H9 (cell line): ENCODE results near the gene MPP2. TPM values are rescaled to one million over a fixed set of nuclear protein-coding genes. Genes with fewer than 3 reads are reported as not detected.

Experiments used
- DNase-seq: peaks from one replicate; pipeline ENCODE4 v3.0.0-alpha.2; 2017
- H2AFZ ChIP-seq: one replicate; pipeline ENCODE4 v1.6.1; 2013; ENCODE audit warnings: mild to moderate bottlenecking, low read length, control low read depth, moderate library complexity
- H2AK5ac ChIP-seq: 2 replicates; pipeline ENCODE4 v1.6.1; 2013; ENCODE audit warnings: low read length, control low read depth, mixed read lengths; ENCODE audit not compliant: insufficient read length
- H2BK120ac ChIP-seq: one replicate; pipeline ENCODE4 v1.6.1; 2013; ENCODE audit warnings: low read depth, mild to moderate bottlenecking, low read length, control low read depth, inconsistent platforms; ENCODE audit not compliant: poor library complexity, severe bottlenecking
- H2BK12ac ChIP-seq: 2 replicates; pipeline ENCODE4 v1.6.1; 2013; ENCODE audit warnings: low read length, control low read depth, mixed read lengths, low read depth; ENCODE audit not compliant: insufficient read length
- H2BK15ac ChIP-seq: 2 replicates; pipeline ENCODE4 v1.6.1; 2013; ENCODE audit warnings: low read depth, low read length, control low read depth
- H2BK20ac ChIP-seq: one replicate; pipeline ENCODE4 v1.6.1; 2013; ENCODE audit warnings: low read depth, mild to moderate bottlenecking, low read length, control low read depth, inconsistent platforms; ENCODE audit not compliant: poor library complexity, severe bottlenecking
- H2BK5ac ChIP-seq: 2 replicates; pipeline ENCODE4 v1.6.1; 2013; ENCODE audit warnings: low read length, control low read depth, mixed read lengths; ENCODE audit not compliant: insufficient read length
- H3K14ac ChIP-seq: 2 replicates; pipeline ENCODE4 v1.6.1; 2013; ENCODE audit warnings: low read length, control low read depth; ENCODE audit not compliant: insufficient read depth
- H3K18ac ChIP-seq: 2 replicates; pipeline ENCODE4 v1.6.1; 2013; ENCODE audit warnings: low read depth, mild to moderate bottlenecking, mixed read lengths, low read length, control low read depth; ENCODE audit not compliant: insufficient read length
- H3K23ac ChIP-seq: 2 replicates; pipeline ENCODE4 v1.6.1; 2013; ENCODE audit warnings: low read length, control low read depth, mixed read lengths, low read depth; ENCODE audit not compliant: insufficient read length
- H3K23me2 ChIP-seq: 2 replicates; pipeline ENCODE4 v1.6.1; 2013; ENCODE audit warnings: low read depth, mild to moderate bottlenecking, mixed read lengths, low read length, control low read depth; ENCODE audit not compliant: insufficient read length, poor library complexity, severe bottlenecking
- H3K27ac ChIP-seq: 2 replicates; pipeline ENCODE4 v1.5.1; 2013; ENCODE audit warnings: low read length, control low read depth, mixed read lengths, low read depth; ENCODE audit not compliant: insufficient read length
- H3K27me3 ChIP-seq: 2 replicates; pipeline ENCODE4 v1.6.1; 2013; ENCODE audit warnings: low read length, control low read depth, inconsistent platforms; ENCODE audit not compliant: insufficient read depth
- H3K4ac ChIP-seq: 2 replicates; pipeline ENCODE4 v1.6.1; 2013; ENCODE audit warnings: low read depth, mild to moderate bottlenecking, control low read depth, inconsistent platforms, low read length, moderate library complexity
- H3K4me1 ChIP-seq: 2 replicates; pipeline ENCODE4 v1.6.1; 2013; ENCODE audit warnings: low read length, control low read depth, inconsistent platforms; ENCODE audit not compliant: insufficient read depth
- H3K4me2 ChIP-seq: 2 replicates; pipeline ENCODE4 v1.6.1; 2013; ENCODE audit warnings: low read length, control low read depth, mixed read lengths; ENCODE audit not compliant: insufficient read length, insufficient read depth
- H3K56ac ChIP-seq: 2 replicates; pipeline ENCODE4 v1.6.1; 2013; ENCODE audit warnings: low read depth, mild to moderate bottlenecking, mixed read lengths, low read length, control low read depth; ENCODE audit not compliant: insufficient read length
- H3K79me1 ChIP-seq: 2 replicates; pipeline ENCODE4 v1.6.1; 2013; ENCODE audit warnings: low read depth, mild to moderate bottlenecking, moderate library complexity, low read length, control low read depth, inconsistent platforms; ENCODE audit not compliant: insufficient read depth, poor library complexity, severe bottlenecking
- H3K79me2 ChIP-seq: 2 replicates; pipeline ENCODE4 v1.6.1; 2013; ENCODE audit warnings: low read length, control low read depth, inconsistent platforms; ENCODE audit not compliant: insufficient read depth
- H3K9ac ChIP-seq: 2 replicates; pipeline ENCODE4 v1.6.1; 2013; ENCODE audit warnings: low read length, control low read depth, mixed read lengths; ENCODE audit not compliant: insufficient read length; ENCODE audit errors: extremely low read depth
- H3K9me3 ChIP-seq: one replicate; pipeline ENCODE4 v1.6.1; 2013; ENCODE audit warnings: low read depth, low read length, inconsistent platforms; ENCODE audit not compliant: control insufficient read depth
- H3T11ph ChIP-seq: one replicate; pipeline ENCODE4 v1.6.1; 2013; ENCODE audit warnings: mild to moderate bottlenecking, low read length, control low read depth, inconsistent platforms
- H4K20me1 ChIP-seq: one replicate; pipeline ENCODE4 v1.6.1; 2013; ENCODE audit not compliant: control insufficient read depth, insufficient read length, insufficient read depth
- H4K5ac ChIP-seq: 2 replicates; pipeline ENCODE4 v1.6.1; 2013; ENCODE audit warnings: low read depth, mild to moderate bottlenecking, mixed read lengths, low read length, control low read depth; ENCODE audit not compliant: insufficient read length
- H4K8ac ChIP-seq: replicated peaks from 2 replicates; pipeline ENCODE4 v1.6.1; 2013; ENCODE audit warnings: low read length, control low read depth, mixed read lengths, low read depth; ENCODE audit not compliant: insufficient read length
- H4K91ac ChIP-seq: 2 replicates; pipeline ENCODE4 v1.6.1; 2013; ENCODE audit warnings: low read depth, mild to moderate bottlenecking, moderate library complexity, mixed read lengths, low read length, control low read depth; ENCODE audit not compliant: insufficient read length
- H3K27ac Mint-ChIP-seq, 3 experiments: 2 replicates in 2 of 3; 3 replicates in 1 of 3; pipeline ENCODE4 v1.8.0; 2020 to 2021; ENCODE audit warnings: mixed read lengths in 3 of 3, mild to moderate bottlenecking in 1 of 3, moderate library complexity in 1 of 3
- H3K27me3 Mint-ChIP-seq: 2 replicates; pipeline ENCODE4 v1.8.0; 2021; ENCODE audit warnings: low read depth, mild to moderate bottlenecking, moderate library complexity, mixed read lengths
- H3K36me3 Mint-ChIP-seq, 3 experiments: 2 replicates in 2 of 3; 3 replicates in 1 of 3; pipeline ENCODE4 v1.8.0; 2020 to 2021; ENCODE audit warnings: low read depth in 3 of 3, mixed read lengths in 3 of 3; ENCODE audit not compliant: insufficient read depth in 1 of 3
- H3K4me1 Mint-ChIP-seq, 2 experiments: 2 replicates each; pipeline ENCODE4 v1.8.0; 2020; ENCODE audit warnings: mixed read lengths in 2 of 2
- H3K4me3 Mint-ChIP-seq, 2 experiments: 2 replicates in 1 of 2; 3 replicates in 1 of 2; pipeline ENCODE4 v1.8.0; 2020 to 2021; ENCODE audit warnings: mild to moderate bottlenecking in 2 of 2, mixed read lengths in 2 of 2, moderate library complexity in 1 of 2
- H3K9me3 Mint-ChIP-seq, 2 experiments: 2 replicates in 1 of 2; 3 replicates in 1 of 2; pipeline ENCODE4 v1.8.0; 2020; ENCODE audit warnings: mild to moderate bottlenecking in 2 of 2, mixed read lengths in 2 of 2, moderate library complexity in 1 of 2
- CTCF ChIP-seq: fragments of 200-600 bp; sonication (generic); conservative IDR thresholded peaks from 3 replicates; pipeline ENCODE4 v1.8.0; 2021; ENCODE audit warnings: antibody characterized with exemption, mild to moderate bottlenecking
- WGBS: extraction: QIAGEN DNeasy Blood & Tissue Kit; methylation state at CpG from one replicate; pipeline ENCODE4 v1.1.7; 2013; ENCODE audit warnings: missing lambda C conversion rate, low lambda C conversion rate, mixed read lengths; ENCODE audit not compliant: insufficient read length; ENCODE audit errors: extremely low coverage; 5-methylcytosine and 5-hydroxymethylcytosine counted together
- total RNA-seq: library from RNA; stranded (reverse); gene quantifications from 2 replicates; pipeline ENCODE4 v1.2.1, GENCODE V29; 2021

MPP2 gene
- total RNA-seq, 1 experiment from 2014 or later: 16.3 TPM

- Histone ChIP-seq H3K4me1 (peaks cover 3% of the 10 kb centered on the region; the same call in 1 of the 2 replicates), H3K9ac (no peak overlapping the region), H3K56ac (no peak overlapping the region), H3K4me2 (no peak overlapping the region), H4K5ac (no peak overlapping the region), H2BK12ac (no peak overlapping the region), H4K91ac (no peak overlapping the region), H3K18ac (no peak overlapping the region), H2BK15ac (no peak overlapping the region), H3K4ac (no peak overlapping the region), H3T11ph (no peak overlapping the region), H4K20me1 (peaks cover 4% of the 10 kb centered on the region), H3K79me1 (no peaks in the 10 kb centered on the region), H3K9me3 (no peaks in the 10 kb centered on the region), H3K27me3 (no peaks in the 10 kb centered on the region), H3K27ac (no peak overlapping the region), H3K14ac (no peak overlapping the region), H2BK5ac (no peak overlapping the region), H3K23ac (no peak overlapping the region), H2BK120ac (no peak overlapping the region), H3K79me2 (no peaks in the 10 kb centered on the region), H2AK5ac (no peak overlapping the region), H3K23me2 (no peaks in the 10 kb centered on the region), H2BK20ac (no peak overlapping the region), H2AFZ (no peak overlapping the region), H4K8ac (no peak overlapping the region)
- Mint-ChIP-seq H3K9me3 (no peaks in the 10 kb centered on the region), H3K4me3 (no peak overlapping the region; a peak in 1 of 5 replicates), H3K27me3 (peaks cover 3% of the 10 kb centered on the region), H3K4me1 (peaks cover 14 to 18% of the 10 kb centered on the region in 2 experiments), H3K27ac (no peak overlapping the region), H3K36me3 (peaks cover 0 to 7% (median 5%) of the 10 kb centered on the region in 3 experiments; a peak in 5 of 7 replicates)
- no peak for DNase-seq
- no CpG with 5 or more reads among the region's 3 CpGs for WGBS
- TF ChIP-seq CTCF: no peak
Observed at GRCh38 chr17:43875476-43876147, 31.7 kb downstream of the MPP2 start.
